Amygdala (tissue), 56 donors: Measurements from ENCODE around the gene ATG14.

Experiments
- DNase-seq, 56 donors: peaks; one replicate each; lab custom pipeline; 2025; lab: John Stamatoyannopoulos, UW

ATG14 gene

DNA sequence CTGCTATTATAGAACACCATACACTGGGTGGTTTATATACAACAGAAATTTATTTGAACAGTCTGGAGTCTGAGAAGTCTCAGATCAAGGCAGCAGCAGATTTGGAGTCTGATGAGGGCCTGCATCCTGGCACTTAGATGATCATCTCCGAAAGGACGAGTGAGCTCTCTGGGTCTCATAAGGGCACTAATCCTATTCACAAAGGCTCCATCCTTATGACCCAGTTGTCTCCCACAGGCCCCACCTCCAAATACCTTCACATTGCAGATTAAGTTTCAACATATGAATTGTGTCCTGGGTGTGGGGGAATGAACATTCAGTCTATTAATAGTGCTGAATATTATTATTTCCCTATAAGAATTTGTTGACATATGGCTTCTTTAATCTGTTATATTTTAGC is 86.8 kb downstream of the ATG14 start:
- no peak for DNase-seq

DNA sequence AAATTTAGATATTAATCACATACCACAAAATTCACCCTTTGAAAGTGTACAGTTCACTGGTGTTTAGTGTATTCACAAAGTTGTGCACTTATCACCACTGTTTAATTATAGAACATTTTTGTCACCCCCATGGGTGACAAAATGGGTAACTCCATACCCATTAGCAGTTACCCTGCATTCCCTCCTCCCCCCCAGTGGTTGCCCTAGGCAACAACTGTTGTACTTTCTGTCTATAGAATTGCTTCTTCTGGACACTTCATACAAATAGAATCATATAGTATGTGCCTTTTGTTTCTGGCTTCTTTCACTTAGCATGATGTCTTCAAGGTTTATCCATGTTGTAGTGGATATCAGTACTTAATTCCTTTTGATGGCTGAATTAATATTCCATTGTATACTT is 87.7 kb downstream of the ATG14 start:
- no peak for DNase-seq

DNA sequence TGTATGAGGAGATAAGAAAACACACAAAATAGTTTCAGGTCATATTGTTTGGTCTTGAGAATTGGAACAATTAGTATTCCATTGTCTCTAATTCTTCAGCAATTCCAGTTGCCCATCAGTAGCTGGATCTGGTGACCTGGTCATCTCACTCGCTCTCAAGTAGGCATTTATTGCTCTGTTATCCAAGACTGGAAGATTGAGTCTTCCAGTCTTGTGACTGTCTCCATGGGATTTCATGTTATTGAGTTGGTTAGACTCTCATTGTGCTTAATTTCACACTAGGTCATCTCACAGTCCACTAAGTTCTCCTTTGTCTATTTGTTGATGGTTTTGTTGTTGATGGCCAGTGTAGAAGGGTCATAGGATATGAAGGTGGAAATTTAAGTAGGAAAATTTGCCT is 92.9 kb downstream of the ATG14 start:
- no peak for DNase-seq

DNA sequence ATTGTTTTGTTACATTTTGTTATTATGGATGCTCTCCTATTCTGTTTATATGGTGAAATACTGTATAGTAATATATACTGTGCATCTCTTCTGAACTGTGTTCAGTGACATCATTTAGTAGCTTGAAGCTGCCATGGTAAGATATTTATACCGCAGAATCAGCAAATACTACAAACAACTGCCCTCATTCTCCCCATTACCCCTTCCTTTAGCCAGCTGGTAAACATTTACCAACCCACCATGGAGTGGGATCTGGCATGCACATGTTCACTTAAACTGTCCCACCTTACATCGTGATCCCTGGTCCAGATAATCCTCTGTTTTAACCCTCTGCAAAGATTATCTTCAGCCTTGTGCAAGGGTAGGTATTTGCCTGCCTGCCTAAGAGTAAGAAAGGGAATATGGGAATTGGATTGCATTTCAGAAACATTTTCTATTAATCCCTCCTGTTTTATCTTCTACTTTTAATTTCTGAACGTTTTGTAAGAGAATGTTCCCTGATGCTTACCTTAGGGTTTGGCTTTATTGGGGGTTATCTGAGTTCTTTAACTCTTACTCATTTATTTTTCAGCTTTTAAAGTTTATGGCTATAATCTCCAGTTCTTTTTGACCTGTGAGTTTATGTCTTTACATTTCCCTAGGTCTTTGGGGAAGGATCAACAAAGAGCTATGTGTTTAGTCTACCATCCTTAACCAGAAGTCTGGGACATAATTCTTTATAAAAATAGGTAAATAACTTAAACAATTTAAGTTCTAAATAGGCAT is 93.9 kb downstream of the ATG14 start:
- DNase-seq = no peak

DNA sequence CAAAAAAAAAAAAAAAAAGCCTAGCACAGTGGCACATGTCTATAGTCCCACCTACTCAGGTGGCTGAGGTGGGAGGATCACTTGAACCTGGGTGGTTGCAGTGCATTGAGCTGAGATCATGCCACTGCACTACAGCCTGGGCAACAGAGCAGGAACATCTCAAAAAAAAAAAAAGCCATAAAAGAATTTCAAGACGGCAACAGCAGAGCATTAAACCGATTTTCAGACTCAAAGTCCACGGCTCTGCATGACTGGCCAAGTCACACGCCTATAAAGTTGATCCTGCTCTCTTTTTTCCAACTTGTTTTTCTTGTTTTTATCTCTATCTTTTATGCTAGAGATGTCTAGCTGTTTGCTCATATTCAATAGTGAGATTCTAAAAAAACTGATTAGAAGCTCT is 95.1 kb downstream of the ATG14 start:
- no peak for DNase-seq
